T47D (cell line): Measurements from ENCODE around the gene EIF1AD.
A peak's percentile ranks its signal among the peaks of the same experiment; 100 is the strongest.

Experiments
- DNase-seq, 2 experiments: peaks; one replicate each; pipeline versions ENCODE4 v3.0.0 to v3.0.0-alpha.2; 2011 to 2012; ENCODE audit warnings: low read depth in 1 of 2, low spot score in 1 of 2
- JUND ChIP-seq: IDR thresholded peaks from 2 replicates; pipeline ENCODE4 v1.6.1; 2012; ENCODE audit warnings: low read depth
- in situ Hi-C: cut with HindIII; loops from 2 replicates; pipeline ENCODE4 v1.10.0; 2016; ENCODE audit warnings: low sequenced_read_pairs, low pct_unique_long_range_greater_than_20kb

Gene EIF1AD

GRCh38 chr11:66001942-66002647 is at the start of gene EIF1AD, which contains the start of gene BANF1:
Gene EIF1AD (minus strand): TSS chr11:66002157. CDS start chr11:66000389, 1,768 bp downstream.
Gene BANF1 (plus strand): TSS chr11:66002503. CDS start chr11:66003251, 748 bp downstream.
- DNase-seq: peak; percentile 85 to 99
- in situ Hi-C loops: no loop called here
- no peak for TF ChIP-seq JUND

- no peak for DNase-seq
These were observed 49.4 kb upstream of the EIF1AD start for GRCh38 chr11:66051371-66051765.

GRCh38 chr11:66050581-66051231 is 48.7 kb upstream of the EIF1AD start:
- TF ChIP-seq JUND: no peak
- no peak for DNase-seq
- in situ Hi-C loops: no loop called here

More at GRCh38 chr11:66051371-66051765, 49.4 kb upstream of the EIF1AD start:
- TF ChIP-seq JUND: no peak
- in situ Hi-C loops: no loop called here

- no peak for TF ChIP-seq JUND
- in situ Hi-C loops: no loop called here
- DNase-seq: no peak
These were observed 46.8 kb upstream of the EIF1AD start, which contains the start of gene GAL3ST3 for GRCh38 chr11:66048547-66049323. Gene GAL3ST3 (minus strand): TSS chr11:66049161. CDS start chr11:66045415, 3,746 bp downstream.

GRCh38 chr11:66047541-66048365 is 45.8 kb upstream of the EIF1AD start:
- in situ Hi-C loops: no loop called here
- no peak for TF ChIP-seq JUND
- DNase-seq: peak in 1 of 2 experiments; percentile 48

GRCh38 chr11:66046901-66047300 is 44.9 kb upstream of the EIF1AD start:
- TF ChIP-seq JUND: no peak
- in situ Hi-C loops: no loop called here
- DNase-seq: no peak

- TF ChIP-seq JUND: no peak
- in situ Hi-C loops: no loop called here
- peak; percentile 87 to 98 for DNase-seq
These were observed 43.3 kb upstream of the EIF1AD start for GRCh38 chr11:66045177-66045639.

GRCh38 chr11:66044757-66045156 is 42.8 kb upstream of the EIF1AD start:
- no peak for DNase-seq

GRCh38 chr11:66042996-66043906 is 41.3 kb upstream of the EIF1AD start:
- in situ Hi-C loops: no loop called here
- no peak for TF ChIP-seq JUND
- no peak for DNase-seq

More at GRCh38 chr11:66044757-66045156, 42.8 kb upstream of the EIF1AD start:
- TF ChIP-seq JUND: no peak
- in situ Hi-C loops: no loop called here

- TF ChIP-seq JUND: no peak
- no peak for DNase-seq
- in situ Hi-C loops: no loop called here
These were observed 40.5 kb upstream of the EIF1AD start for GRCh38 chr11:66042227-66042995.
